NOMO-1 treated with DMSO at 0.1 percent for 48 hours (cell line): ENCODE measurements around the gene CCDC15.
"Not testable (repeated sequence)": the region's sequence is repeated elsewhere in the genome, so short reads cannot be mapped to it uniquely, and the experiment has no call there.

Experiments
- DNase-seq: peaks from one replicate; lab custom pipeline; 2025; ENCODE audit not compliant: unreplicated experiment; lab: John Stamatoyannopoulos, UW

Gene CCDC15

GRCh38 chr11:125081098-125081798 lies 127.2 kb downstream of the CCDC15 start:
- no peak for DNase-seq

GRCh38 chr11:125082040-125082439 lies 128.0 kb downstream of the CCDC15 start:
- DNase-seq: no peak

GRCh38 chr11:125082611-125083311 lies 128.8 kb downstream of the CCDC15 start:
- no peak for DNase-seq

GRCh38 chr11:125083312-125084056 lies 129.5 kb downstream of the CCDC15 start:
- no peak for DNase-seq

GRCh38 chr11:125084057-125084416 lies 130.0 kb downstream of the CCDC15 start:
- DNase-seq: no peak

GRCh38 chr11:125084761-125085231 lies 130.8 kb downstream of the CCDC15 start:
- no peak for DNase-seq

- DNase-seq: no peak
Measured at GRCh38 chr11:125085301-125086081, 131.5 kb downstream of the CCDC15 start.

- DNase-seq: no peak
Measured at GRCh38 chr11:125086633-125087296, 132.8 kb downstream of the CCDC15 start.

GRCh38 chr11:125088123-125088522 lies 134.1 kb downstream of the CCDC15 start:
- no peak for DNase-seq

- no peak for DNase-seq
Measured at GRCh38 chr11:125088576-125089455, 134.8 kb downstream of the CCDC15 start.

- DNase-seq: not testable (repeated sequence)
Measured at GRCh38 chr11:125089481-125089880, 135.5 kb downstream of the CCDC15 start.

GRCh38 chr11:125090151-125090550 lies 136.1 kb downstream of the CCDC15 start:
- not testable (repeated sequence) for DNase-seq

- no peak for DNase-seq
Measured at GRCh38 chr11:125090816-125091215, 136.8 kb downstream of the CCDC15 start.
